ENCODE data around the gene PLCG1.

DNA sequence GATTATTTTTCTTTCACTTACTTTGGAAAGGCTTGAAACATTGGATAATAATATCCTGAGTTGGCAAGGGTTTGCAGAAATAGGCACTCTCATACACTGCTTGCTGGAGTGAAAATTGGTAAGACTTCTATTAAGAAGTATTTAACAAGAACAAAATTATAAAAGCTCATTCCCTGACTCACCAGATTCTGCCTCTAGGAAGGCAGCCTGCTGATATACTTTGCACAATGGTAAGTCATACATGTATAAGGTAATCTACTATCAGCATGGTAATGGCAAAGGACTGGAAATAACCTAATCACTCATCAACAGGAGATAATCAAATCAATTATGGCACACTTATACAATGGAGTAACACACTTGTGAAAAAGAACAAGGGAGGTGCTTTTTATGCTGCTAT is 85.8 kb downstream of the PLCG1 start:
- TF ChIP-seq, protein P1, sequence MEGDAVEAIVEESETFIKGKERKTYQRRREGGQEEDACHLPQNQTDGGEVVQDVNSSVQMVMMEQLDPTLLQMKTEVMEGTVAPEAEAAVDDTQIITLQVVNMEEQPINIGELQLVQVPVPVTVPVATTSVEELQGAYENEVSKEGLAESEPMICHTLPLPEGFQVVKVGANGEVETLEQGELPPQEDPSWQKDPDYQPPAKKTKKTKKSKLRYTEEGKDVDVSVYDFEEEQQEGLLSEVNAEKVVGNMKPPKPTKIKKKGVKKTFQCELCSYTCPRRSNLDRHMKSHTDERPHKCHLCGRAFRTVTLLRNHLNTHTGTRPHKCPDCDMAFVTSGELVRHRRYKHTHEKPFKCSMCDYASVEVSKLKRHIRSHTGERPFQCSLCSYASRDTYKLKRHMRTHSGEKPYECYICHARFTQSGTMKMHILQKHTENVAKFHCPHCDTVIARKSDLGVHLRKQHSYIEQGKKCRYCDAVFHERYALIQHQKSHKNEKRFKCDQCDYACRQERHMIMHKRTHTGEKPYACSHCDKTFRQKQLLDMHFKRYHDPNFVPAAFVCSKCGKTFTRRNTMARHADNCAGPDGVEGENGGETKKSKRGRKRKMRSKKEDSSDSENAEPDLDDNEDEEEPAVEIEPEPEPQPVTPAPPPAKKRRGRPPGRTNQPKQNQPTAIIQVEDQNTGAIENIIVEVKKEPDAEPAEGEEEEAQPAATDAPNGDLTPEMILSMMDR (IDR thresholded peaks at IDR 0.05) = no peak
- no peak for TF ChIP-seq POLR2A (IDR thresholded peaks at IDR 0.05)

All from body of pancreas (tissue), 4 donors.